ENCODE results near the gene GALNT1.
A peak's percentile ranks its signal among the peaks of the same experiment; 100 is the strongest.

GALNT1 gene

DNA sequence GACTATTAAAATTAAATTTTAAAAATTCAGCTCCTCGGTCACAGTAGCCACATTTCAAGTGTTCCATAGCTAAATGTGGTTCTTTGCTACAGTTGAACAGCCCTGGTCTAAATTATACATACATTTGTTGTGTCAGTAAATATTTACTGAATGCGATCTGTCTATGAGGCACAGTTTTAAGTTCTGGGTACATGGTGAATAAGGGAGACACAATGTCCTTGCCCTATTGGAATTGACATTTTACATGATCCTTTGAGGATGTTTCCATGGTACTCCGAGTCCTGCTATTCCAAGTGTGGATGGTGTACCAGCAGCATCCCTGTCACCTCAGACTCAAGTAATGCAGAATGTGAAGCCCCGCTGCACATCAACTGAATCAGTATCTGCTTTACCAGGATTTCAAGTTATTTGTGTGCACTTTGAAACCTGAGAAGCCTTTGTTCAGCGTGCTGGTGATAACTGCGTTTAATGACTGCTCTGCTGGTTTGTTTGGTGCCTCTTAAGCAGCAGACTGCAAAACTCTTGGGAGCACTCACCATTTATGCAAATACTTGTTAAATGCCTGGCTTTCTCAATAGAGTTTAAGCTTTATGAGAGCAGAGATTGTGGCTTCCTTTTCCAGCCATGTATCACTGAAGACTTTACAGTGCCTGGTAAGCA, 1.5 kb downstream of the GALNT1 start:
- DNase-seq: peak; percentile 72

DNA sequence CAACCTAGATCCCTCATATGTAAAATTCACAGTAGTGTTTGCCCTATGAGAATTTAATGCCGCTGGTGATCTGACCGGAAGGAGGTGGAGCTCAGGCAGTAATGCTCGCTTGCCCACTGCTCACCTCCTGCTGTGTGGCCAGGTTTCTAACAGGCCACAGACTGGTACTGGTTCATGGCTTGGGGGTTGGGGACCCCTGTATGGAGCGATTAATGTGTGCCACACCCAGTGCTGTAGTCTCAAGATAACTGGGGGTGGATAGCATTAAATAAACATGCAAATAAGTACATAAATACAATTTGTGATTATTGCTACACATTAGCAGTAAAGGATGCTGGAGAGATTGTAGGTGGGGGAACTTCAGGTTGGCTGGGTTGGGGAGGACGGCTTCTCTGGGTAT, 3.2 kb downstream of the GALNT1 start:
- no peak for DNase-seq

DNA sequence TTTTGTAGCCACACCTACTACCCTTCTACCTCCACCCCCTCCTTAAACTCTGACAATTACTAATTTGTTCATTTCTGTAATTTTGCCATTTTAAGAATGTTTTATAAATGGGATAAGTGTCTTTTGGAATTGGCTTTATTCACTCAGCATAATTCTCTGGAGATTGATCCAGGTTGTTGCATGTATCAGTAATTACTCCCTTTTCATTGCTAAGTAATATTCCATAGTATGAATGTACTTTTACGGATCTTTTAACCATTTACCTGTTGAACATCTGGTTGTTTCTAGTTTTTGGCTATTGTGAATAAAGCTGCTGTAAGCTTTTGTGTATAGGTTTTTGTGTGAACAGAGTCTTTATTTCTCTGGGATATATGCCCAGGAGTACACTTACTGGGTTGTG, 4.1 kb downstream of the GALNT1 start:
- DNase-seq: no peak

DNA sequence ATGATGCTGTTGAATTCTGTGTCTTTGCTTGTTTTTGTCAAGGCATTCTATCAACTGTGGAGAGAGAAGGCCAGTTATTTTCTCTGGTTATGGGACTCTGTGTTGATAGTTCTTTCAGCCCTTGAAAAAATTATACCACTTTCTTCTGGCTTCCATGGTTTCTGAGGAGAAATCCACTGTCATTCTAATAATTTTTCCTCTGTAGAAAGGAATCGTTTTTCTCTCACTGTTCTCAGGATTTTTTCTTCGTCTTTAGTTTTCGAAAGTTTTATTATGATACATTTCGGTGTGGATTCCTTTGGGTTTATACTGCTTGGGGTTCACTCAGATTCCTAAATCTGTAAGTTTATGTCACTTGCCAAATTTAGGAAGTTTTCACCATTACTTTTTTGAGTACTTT, 6.6 kb downstream of the GALNT1 start:
- no peak for DNase-seq

DNA sequence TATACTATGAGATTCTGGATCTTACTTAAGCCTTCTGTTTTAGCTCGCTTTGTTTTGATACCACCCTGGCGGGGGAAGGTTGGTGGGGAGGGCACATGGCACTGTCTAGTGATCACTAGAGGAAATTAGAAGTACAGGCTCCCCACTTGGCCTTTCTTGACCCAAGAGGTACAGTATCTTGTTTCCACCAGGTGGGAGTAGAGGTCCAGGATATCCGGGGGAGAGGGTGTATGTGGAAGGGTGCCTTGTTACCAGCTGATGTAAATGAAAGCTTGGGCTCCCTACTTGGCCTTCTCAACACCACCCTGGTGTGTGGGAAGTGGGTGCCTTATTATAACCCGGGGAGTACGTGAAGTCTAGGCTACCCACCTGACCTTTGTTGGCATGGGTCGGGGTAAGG, 7.5 kb downstream of the GALNT1 start:
- no peak for DNase-seq

DNA sequence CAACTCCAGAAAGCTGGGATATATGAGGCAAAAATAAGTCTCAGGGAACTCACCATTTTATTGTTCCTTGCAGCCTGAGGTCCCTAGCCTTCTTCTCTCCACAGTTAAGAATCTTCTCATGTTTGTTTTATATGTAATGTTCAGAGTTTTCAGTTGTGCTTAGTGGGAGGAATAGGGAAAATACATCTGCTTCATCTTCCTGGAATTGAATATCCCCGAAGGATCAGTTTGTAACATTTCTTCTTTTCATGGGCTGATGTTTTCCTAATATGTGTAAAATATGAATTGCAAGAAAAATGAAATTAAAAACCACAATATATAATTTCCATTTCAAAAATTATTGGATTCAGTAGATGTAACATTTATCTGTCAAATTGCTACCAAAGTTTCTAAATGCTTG, 8.0 kb downstream of the GALNT1 start:
- DNase-seq: no peak

DNA sequence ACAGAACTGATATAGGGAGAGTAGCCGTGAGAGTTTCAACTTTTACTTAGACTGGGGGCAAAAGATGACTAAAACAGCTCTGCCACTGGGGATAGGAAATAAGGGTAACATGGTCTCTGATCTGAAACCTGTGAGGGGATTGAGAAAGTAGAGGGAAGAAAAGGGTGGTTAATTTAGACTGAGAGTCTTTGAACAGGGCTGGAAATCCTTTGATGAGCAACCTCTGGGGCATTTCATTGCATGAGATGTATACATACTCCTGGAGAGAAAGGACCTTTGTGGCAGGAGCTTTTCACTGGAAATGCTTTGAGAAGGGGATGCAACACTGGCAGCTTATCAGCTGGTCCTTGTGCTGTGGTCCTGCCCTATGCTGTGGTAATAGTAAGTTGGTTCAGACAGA, 9.4 kb downstream of the GALNT1 start:
- no peak for DNase-seq

DNA sequence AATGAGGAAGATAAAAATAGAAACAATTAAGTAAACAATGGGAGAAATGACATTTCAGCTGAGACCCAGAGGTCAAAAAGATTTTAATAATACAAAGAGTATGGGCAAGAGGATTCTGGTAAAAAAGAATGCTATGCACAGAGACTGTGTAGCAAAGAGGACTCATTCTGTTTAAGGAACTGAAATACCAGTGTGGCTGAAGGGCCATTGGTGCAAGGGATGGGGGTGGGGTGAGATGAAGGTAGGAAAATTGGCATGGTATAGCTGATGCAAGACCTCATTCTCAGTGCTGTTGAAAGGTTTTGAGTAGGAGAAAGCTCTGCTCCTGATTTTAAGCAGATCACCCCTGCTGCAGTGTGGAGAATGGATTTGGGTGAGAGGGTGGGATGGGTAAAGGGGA, 10.8 kb downstream of the GALNT1 start:
- DNase-seq: no peak

DNA sequence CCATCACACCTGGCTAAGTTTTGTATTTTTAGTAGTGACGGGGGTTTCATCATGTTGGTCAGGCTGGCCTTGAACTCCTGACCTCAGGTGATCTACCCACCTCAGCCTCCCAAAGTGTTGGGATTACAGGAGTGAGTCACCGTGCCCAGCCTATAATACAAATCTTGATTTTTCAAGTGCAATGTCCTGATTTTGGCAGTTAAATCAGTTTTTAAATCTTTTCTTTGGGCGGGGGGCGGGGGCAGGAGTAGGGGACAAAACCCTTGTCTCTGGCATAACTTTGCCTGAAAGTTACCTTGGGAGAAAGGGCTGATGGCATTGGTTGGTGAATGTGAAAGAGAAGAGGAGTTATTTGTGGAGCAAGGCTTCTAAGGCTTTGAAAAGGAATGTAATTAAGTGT, 12.3 kb downstream of the GALNT1 start:
- no peak for DNase-seq

DNA sequence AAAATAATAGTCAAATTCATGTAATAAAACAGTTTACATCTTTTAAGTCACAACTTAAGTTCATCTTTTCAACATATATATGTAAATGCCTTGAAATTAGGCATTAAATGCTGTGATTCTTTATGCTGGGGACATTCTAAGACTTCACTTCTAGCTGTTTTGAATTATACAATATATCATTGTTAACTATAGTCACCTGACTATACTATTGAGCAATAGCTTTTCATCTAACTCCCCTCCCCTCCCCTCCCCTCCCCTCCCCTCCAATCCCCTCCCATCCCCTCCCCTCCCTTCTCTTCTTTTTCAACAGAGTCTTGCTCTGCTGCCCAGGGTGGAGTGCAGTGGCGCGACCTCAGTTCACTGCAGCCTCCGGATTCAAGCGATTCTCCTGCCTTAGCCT, 16.2 kb downstream of the GALNT1 start:
- no peak for DNase-seq

DNA sequence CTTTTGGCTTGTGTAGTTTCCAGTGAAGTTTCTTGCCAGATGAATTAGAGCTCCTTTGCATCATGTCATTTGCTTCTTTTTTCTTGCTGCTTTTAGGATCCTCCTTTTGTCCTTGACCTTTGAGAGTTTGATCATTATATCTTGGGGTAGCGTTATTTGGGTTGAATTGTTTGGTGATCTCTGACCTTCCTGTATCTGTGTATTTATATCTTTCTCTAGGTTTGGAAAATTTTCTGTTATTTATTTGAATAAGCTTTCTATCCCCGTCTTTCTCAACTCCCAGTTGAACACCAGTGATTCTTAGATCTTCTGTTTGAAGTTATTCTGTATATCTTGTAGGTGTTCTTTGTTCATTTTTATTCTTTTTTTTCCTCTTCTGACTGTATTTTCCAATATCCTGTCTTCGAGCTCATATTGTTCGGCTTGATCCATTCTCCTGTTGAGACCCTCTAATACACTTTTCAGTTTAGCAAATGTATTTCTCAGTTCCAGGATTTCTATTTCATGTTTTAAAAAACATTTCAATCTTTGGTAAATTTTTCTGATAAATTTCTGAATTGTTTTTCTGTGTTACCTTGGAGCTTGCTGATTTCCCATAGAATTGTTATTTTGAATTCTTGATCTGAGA, 20.8 kb downstream of the GALNT1 start:
- no peak for DNase-seq

DNA sequence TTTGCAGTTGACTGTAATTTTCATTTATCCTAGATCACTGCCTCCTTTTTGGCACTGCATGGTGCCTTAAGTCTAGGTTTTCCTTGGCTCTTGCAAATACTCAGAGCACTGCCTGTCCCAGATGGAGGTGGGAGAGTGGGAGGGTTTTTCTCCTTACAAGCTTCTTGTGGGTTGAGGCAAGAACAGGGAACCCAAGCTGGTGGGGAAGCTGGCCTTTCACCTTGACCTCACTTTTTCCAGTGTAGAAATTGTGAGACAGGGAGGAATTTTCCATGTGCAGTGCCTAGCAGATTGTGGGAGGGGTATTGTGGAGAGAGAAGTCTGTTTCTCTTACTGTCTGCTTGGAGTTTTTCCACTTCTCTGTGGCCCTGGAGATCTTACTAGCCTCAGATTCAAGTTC, 21.5 kb downstream of the GALNT1 start:
- no peak for DNase-seq

DNA sequence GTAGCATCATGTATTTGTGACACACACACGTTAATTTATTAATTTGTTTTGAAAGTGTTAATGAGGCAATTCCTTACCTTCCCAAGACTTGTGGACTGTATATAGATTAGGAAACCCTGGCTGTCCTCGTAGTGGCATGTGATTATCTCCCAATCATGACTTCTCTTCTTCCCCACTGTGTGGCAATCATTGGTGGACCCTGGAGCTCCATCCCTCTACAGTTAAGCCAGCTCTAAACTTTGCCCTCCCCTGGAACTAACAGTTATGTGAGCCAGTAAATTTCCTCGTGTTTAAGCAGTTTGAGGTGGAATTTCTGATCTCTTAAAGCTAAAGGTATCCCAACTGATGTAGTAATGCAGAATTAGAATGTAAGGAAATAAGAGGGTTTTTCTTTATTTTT, 22.0 kb downstream of the GALNT1 start:
- no peak for DNase-seq

DNA sequence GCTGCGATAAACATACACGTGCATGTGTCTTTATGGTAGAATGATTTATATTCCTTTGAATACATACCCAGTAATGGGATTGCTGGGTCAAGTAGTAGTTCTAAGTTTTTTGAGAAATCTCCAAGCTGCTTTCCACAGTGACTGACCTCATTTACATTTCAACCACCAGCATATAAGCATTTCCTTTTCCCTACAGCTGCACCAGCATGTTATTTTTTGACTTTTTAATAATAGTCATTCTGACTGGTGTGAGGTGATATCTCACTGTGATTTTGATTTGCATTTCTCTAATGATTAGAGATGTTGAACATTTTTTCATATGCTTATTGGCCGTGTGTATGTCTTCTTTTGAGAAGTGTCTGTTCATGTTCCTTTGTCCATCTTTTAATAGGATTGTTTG, 22.8 kb downstream of the GALNT1 start:
- DNase-seq: no peak

DNA sequence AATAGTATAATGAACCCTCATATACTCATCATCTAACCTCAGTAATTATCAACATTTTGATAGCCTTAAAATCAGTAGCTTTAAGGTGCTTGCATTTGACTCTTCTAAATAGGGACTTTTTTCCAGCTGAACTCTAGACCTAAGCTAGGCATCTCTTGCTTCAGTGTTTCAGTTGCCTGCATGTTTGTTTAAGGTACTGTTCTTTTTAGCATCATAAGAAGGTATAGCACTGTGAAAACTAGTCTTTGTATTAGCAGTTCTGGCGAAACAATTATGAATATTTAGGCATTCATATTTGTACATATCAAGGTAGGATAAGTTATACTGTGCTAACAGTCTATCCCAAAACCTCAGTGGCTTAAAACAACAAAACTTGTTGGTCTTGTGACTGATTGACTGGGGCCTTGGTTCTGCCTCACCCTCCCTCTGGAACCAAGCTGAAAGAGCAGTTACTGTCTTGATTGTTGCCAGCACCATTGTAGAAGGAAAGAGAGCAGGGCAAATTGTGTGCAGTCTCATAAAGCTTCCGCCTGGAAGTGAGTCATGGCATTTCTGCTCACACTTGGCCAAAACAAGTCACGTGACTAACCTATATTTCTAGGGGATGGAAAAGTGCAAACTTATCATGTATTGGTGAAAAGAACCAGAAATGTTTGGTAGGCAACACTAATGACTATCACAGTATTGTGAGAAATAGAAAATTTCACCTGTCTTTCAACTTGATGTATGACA, 24.3 kb downstream of the GALNT1 start:
- no peak for DNase-seq

DNA sequence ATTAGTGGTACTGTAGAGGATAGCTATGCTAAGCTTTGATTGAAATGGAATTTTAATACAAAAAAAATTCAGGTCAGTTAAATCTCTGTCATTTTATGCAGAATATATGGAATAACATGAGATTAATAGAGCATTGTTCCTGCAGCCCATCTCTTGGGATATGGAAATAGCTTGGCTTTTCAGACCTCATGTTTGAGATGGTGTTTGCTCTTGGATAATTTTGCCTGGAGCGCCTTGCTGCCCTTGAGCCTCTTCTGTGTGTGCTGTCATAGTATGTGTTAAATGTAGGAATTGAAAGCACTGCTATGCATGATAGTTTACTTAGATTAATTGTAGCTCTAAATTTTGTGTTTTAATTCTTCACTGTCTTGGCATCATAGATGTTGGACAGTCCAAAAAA, 27.7 kb downstream of the GALNT1 start:
- DNase-seq: no peak

DNA sequence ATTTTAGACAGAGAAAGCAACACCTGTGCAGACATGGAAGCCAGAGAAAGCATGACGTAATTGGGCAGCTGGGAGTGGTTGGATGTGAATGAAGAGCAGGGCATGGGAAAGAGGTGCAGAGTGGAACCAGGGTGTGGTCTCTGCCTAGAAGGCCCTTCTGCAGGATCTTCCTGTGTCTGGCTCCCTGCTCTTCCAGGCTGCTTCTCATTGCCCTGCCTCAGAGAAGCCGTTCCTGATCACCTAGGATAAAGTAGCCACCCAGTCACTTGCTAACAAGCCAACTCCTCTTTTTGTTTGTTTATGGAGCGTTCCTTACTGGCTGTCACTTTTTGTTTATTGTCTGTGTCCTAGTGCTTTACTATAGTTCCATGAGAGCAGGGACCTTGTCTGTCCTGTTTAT, 28.5 kb downstream of the GALNT1 start:
- DNase-seq: peak; percentile 1

DNA sequence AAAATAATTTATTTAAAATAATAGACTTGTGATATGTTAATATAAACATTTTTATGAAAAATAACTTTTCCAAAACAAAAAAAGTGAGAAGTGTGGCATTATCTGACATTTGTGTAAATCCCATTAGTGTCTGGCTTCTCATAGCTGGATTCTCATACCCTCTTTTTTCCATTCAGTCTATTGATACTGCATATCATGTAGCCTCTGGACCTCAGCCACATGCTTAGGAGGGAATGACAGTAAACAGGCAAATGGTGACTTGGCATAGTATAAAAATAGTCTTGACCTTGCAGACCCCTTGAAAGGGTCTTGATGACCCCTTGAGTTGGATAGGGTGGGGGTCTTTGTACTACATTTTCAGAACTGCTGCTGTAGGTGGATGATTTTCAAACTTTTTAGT, 29.2 kb downstream of the GALNT1 start:
- DNase-seq: no peak

DNA sequence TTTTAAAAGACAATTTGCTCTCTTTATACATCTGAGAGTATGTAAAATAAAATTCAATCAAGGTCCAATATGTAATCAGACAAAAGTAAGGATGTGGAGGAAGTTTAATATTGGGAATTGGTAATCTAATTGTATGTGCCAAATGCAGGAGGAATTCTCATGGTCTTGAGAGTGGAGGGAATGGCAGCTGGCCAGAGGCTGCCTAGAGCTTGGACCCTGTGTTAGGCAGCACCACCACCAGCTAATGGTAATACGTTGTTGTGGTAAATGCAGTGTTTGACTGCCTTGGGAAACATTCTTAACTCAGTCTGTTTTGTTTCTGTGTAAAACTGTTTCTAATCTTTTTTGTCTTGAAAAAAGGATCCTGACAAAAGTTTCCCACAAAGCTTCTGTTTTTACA, 30.0 kb downstream of the GALNT1 start:
- DNase-seq: no peak

DNA sequence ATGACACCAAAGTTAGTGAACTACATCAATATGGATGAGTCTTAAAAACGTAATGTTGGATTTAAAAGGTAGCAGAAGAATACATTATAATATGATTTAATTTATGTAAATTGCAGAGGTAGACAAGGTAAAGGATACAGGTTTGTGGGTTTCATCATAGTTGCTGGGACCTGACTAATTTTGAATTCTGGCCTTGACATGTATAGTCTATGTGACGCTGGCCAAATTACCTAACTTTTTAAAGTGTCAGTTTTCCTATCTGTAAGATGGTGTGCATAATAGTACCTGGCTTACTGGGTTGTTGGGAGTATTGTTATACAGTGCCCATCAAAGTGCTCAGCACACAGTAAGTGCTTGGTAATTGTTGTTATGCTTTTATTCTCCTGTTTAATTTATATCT, 34.5 kb downstream of the GALNT1 start:
- DNase-seq: no peak

DNA sequence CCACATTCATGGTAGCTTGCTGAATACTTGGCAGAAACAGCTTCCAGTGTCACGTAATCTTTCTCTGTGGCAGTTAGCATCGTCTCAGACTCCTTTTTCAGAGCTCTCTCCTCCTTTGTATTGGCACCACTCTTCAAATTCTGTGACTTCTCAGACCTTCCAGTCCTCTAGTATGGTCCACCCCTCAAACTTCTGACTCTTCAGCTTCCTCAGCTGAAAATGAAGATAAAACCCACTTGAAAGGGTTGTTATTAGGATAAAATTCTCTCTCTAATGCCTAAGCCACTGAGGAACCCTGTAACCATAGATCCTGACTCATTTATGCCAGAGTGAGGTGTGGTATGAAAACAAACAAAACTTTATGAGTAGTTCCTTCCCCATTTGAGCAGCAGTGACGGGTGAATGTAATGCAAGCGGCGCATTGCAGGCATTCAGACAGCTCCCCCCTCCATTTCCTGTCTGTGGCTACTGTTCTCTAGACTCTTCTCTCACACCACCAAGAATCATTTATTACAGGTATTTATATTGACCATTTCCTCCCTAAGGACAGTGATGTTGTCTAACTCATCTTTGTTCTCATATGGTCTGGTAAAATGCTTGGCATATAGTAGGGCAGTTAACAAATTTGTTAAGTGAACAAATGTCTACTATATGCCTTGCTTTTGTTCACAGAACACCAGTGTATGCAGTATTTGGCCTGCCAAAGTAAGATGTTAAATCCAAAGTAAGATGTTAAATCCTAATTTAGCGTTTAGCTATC, 35.3 kb downstream of the GALNT1 start:
- no peak for DNase-seq

DNA sequence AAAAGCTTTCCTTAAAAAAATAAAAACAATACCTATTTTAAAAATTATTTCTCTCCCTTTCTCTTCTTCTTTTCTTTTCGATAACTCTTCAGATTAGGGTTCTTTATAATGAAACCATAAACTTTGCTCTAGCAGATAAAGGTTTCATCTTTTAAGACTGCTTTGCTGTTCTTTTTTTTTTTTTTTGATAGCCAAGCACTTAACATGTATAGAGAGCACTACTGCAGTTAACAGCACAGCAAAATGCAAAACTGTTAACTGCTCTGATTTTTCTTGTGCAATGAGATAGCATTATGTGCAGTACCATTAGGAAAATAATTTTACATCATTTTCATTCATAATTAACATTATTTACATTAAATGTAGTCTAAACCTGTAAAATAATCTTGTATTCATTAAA, 36.3 kb downstream of the GALNT1 start:
- DNase-seq: no peak

DNA sequence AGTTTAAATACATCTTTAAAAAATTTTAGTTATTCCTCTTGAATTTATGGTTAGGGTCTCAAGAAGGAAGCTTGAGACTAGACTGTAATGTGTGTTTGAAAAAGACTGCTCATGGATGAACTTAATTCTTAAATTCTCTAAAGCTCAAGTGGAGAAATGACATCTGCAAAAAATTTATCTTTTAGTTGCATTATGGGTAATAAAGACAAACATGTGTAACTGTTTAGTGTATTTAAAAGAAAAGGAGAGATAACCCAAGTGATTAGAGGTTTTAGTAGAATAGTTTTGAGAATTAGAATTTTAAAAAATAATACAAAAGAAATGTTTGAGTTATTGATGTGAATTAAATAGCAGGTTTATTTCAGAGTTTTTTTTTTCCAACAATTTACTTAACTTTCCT, 36.7 kb downstream of the GALNT1 start:
- DNase-seq: no peak

DNA sequence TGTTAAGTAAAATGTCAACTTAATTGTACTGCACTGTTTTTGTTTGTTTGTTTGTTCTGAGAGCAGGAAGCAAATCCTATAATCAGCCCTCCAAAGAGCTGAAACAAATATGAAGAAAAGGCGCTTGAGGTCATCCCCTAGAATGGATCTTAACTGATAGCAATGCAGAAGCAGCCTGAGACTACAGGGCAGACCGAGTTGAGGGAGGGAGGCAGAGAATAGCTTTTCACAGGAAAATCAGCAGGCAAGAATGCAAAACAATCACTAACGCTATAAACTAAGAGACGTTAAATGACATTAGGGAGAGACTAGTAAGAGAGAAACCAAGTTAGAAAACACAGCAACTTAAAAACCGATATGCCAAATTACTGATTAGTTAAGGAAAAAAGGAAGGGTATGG, 37.2 kb downstream of the GALNT1 start:
- no peak for DNase-seq
